HCT116 (cell line): ENCODE results near the gene ABCG1. TPM values are rescaled to one million over a fixed set of nuclear protein-coding genes. Genes with fewer than 3 reads are reported as not detected.

Experiments
- ATAC-seq: fragments of 200-7000 bp; cut with Tn5 transposase; 2 replicates; pipeline ENCODE4 v1.9.1; 2020; ENCODE audit warnings: mild to moderate bottlenecking, moderate library complexity
- BruUV-seq: library from RNA; stranded (reverse); fragments of 400-500 nt; replicated peaks from 2 replicates; lab custom pipeline; 2021; lab: Mats Ljungman, UMichigan
- CTCF ChIA-PET: fragments of 300-600 bp; sonication (Branson Sonifier 250); formaldehyde crosslinking; loops from one replicate; lab custom pipeline; 2021; ENCODE audit warnings: antibody characterized with exemption; lab: Charles Lee
- POLR2A ChIA-PET: fragments of 300-600, 350-600 bp; sonication (Branson Sonifier 250); formaldehyde crosslinking; loops from one replicate; lab custom pipeline; 2021; ENCODE audit warnings: antibody characterized with exemption; lab: Charles Lee
- RAD21 ChIA-PET, 2 experiments: fragments of 300-600 bp; sonication (Branson Sonifier 250); formaldehyde crosslinking; loops; one replicate each; lab custom pipeline; 2023; ENCODE audit warnings: low total read pairs in 2 of 2; ENCODE audit not compliant: uncharacterized antibody in 2 of 2, unreplicated experiment in 2 of 2, low non-redundant PET in 1 of 2; lab: Charles Lee
- DNase-seq: peaks from one replicate; pipeline ENCODE4 v3.0.0-alpha.2; 2010; ENCODE audit warnings: low read depth, low spot score
- H2AFZ ChIP-seq: fragments of 200-600 bp; shearing (Covaris generic), sonication (generic); 2 replicates; pipeline ENCODE4 v1.6.1; 2017; ENCODE audit warnings: low read depth, mixed run types, mixed read lengths, antibody characterized with exemption, low read length; ENCODE audit not compliant: poor library complexity, severe bottlenecking
- H3K27ac ChIP-seq: 2 replicates; pipeline ENCODE4 v1.5.1; 2012; ENCODE audit warnings: low read depth, low read length
- H3K27me3 ChIP-seq: fragments of 200-600 bp; sonication (generic); 2 replicates; pipeline ENCODE4 v1.6.1; 2016; ENCODE audit warnings: mixed run types, low read length, mixed read lengths; ENCODE audit not compliant: insufficient read depth
- H3K36me3 ChIP-seq, 2 experiments: fragments of 200-500 bp in 1 of 2; fragments of 200-600 bp in 1 of 2; sonication (Bioruptor generic) in 1 of 2; sonication (generic) in 1 of 2; 2 replicates each; pipeline versions ENCODE4 v1.5.1 to v1.6.1; 2014 to 2016; ENCODE audit warnings: low read length in 2 of 2, inconsistent platforms in 1 of 2, mixed read lengths in 1 of 2, mixed run types in 1 of 2; ENCODE audit not compliant: insufficient read depth in 2 of 2, control insufficient read depth in 1 of 2
- H3K4me1 ChIP-seq, 2 experiments: fragments of 200-600 bp in 1 of 2; sonication (generic) in 1 of 2; 2 replicates each; pipeline versions ENCODE4 v1.5.1 to v1.6.1; 2012 to 2017; ENCODE audit warnings: low read length in 2 of 2, inconsistent platforms in 1 of 2, mild to moderate bottlenecking in 1 of 2, mixed read lengths in 1 of 2, mixed run types in 1 of 2, moderate library complexity in 1 of 2; ENCODE audit not compliant: insufficient read depth in 2 of 2, control insufficient read depth in 1 of 2
- H3K4me2 ChIP-seq: fragments of 200-600 bp; sonication (generic); 2 replicates; pipeline ENCODE4 v1.6.1; 2017; ENCODE audit warnings: mixed run types, low read length, mixed read lengths
- H3K4me3 ChIP-seq, 2 experiments: fragments of 200-600 bp in 1 of 2; sonication (generic) in 1 of 2; replicated peaks in 1 of 2; 2 replicates each; pipeline ENCODE4 v1.5.1; 2011 to 2016; ENCODE audit warnings: low read length in 2 of 2, control low read depth in 1 of 2, low read depth in 1 of 2, mild to moderate bottlenecking in 1 of 2, mixed read lengths in 1 of 2, mixed run types in 1 of 2
- H3K79me2 ChIP-seq: fragments of 200-600 bp; sonication (generic); 2 replicates; pipeline ENCODE4 v1.6.1; 2017; ENCODE audit warnings: mild to moderate bottlenecking, mixed run types, low read length, moderate library complexity, mixed read lengths; ENCODE audit not compliant: insufficient read depth
- H3K9ac ChIP-seq: fragments of 200-600 bp; sonication (generic); 2 replicates; pipeline ENCODE4 v1.6.1; 2016; ENCODE audit warnings: low read length, mixed read lengths
- H3K9me2 ChIP-seq: fragments of 200-600 bp; sonication (generic), shearing (Covaris generic); 2 replicates; pipeline ENCODE4 v1.6.1; 2017; ENCODE audit warnings: mixed run types, mild to moderate bottlenecking, moderate library complexity; ENCODE audit not compliant: insufficient read depth
- H3K9me3 ChIP-seq, 2 experiments: fragments of 200-500 bp in 1 of 2; fragments of 200-600 bp in 1 of 2; sonication (Bioruptor generic) in 1 of 2; sonication (generic) in 1 of 2; 2 replicates each; pipeline ENCODE4 v1.6.1; 2014 to 2017; ENCODE audit warnings: low read length in 2 of 2, mixed read lengths in 2 of 2, inconsistent platforms in 1 of 2, low read depth in 1 of 2, mild to moderate bottlenecking in 1 of 2, mixed run types in 1 of 2, moderate library complexity in 1 of 2; ENCODE audit not compliant: control insufficient read depth in 1 of 2, insufficient read depth in 1 of 2
- H4K20me1 ChIP-seq: fragments of 200-600 bp; sonication (generic), shearing (Covaris generic); 2 replicates; pipeline ENCODE4 v1.6.1; 2017; ENCODE audit warnings: mixed run types, mild to moderate bottlenecking, moderate library complexity; ENCODE audit not compliant: insufficient read depth
- CBX3 ChIP-seq: IDR thresholded peaks from 2 replicates; pipeline ENCODE4 v1.6.1; 2012; ENCODE audit warnings: low read depth
- FOSL1 ChIP-seq: IDR thresholded peaks from 2 replicates; pipeline ENCODE4 v1.6.1; 2012; ENCODE audit warnings: low read depth
- MAX ChIP-seq: IDR thresholded peaks from 2 replicates; pipeline ENCODE4 v1.6.1; 2012
- POLR2A ChIP-seq: IDR thresholded peaks from 2 replicates; pipeline ENCODE4 v1.7.0; 2011; ENCODE audit warnings: borderline replicate concordance; ENCODE audit not compliant: insufficient read depth, insufficient read length; ENCODE audit errors: extremely low read depth
- SIN3A ChIP-seq: IDR thresholded peaks from 2 replicates; pipeline ENCODE4 v1.6.1; 2012; ENCODE audit warnings: low read depth
- ZFX ChIP-seq: fragments of 450-650 bp; IDR thresholded peaks from 2 replicates; pipeline ENCODE4 v1.6.1; 2017
- ZNF274 ChIP-seq: fragments of 200-500 bp; sonication (Bioruptor generic); IDR thresholded peaks from 2 replicates; pipeline ENCODE4 v1.6.1; 2014; ENCODE audit warnings: mild to moderate bottlenecking, low read depth, low read length, inconsistent platforms
- intact Hi-C: fragments of 100-400 bp; cut with micrococcal nuclease; formaldehyde crosslinking; loops from 2 replicates; pipeline ENCODE4 v1.10.0; 2022
- total RNA-seq: library from RNA; stranded (reverse); gene quantifications from one replicate; pipeline ENCODE4 v1.2.1, GENCODE V29; 2021; ENCODE audit not compliant: unreplicated experiment
- TF ChIP-seq, protein P1 (sequence below): IDR thresholded peaks from 2 replicates; pipeline ENCODE4 v1.6.1; 2011; ENCODE audit warnings: mild to moderate bottlenecking, low read length, moderate library complexity; ENCODE audit not compliant: insufficient replicate concordance; ENCODE audit errors: extremely low read depth

The ABCG1 gene
- total RNA-seq, 1 experiment from 2014 or later, result 1.6 TPM

DNA sequence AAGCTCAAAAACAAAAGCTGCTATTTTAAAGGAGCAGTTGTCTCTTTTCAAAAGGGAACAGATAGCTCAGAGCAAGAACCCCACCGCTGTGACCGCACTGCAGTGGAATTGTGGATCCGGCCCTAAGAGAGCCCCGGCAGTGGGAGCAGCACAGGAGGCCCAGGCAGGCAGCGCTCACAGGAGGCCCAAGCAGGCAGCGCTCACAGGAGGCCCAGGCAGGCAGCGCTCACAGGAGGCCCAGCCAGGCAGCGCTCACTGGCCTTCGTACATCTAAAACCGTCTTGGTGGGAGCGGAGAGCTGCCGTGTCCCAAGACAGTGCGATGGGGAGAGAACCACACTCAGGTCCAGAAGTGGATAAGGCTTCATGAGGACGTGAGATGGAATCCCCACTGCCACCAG is 92.2 kb downstream of the ABCG1 start:
- POLR2A ChIA-PET, result no interaction called here
- Histone ChIP-seq H3K4me3 (no peak overlapping the region), H3K4me2 (no peak overlapping the region), H3K27ac (no peak overlapping the region), H3K9me2 (no peaks in the 10 kb centered on the region), H3K9me3 (no peaks in the 10 kb centered on the region), H3K36me3 (no peaks in the 10 kb centered on the region), H3K9ac (no peak overlapping the region), H3K79me2 (no peaks in the 10 kb centered on the region), H2AFZ (no peak overlapping the region), H3K4me1 (peaks cover 0 to 5% of the 10 kb centered on the region in 2 experiments; a peak in 1 of 4 replicates), H4K20me1 (no peaks in the 10 kb centered on the region), H3K27me3 (no peaks in the 10 kb centered on the region)
- ATAC-seq, result no peak
- no peak for TF ChIP-seq MAX
- no peak for TF ChIP-seq ZFX
- TF ChIP-seq CBX3, result no peak
- no peak for TF ChIP-seq ZNF274
- no TSS peak for BruUV-seq
- RAD21 ChIA-PET, result no interaction called here
- intact Hi-C loops, result no loop called here
- CTCF ChIA-PET, result interaction anchor here (1.0 to 2.1 kb wide), 6 partner anchors 8 to 194 kb away, joined by 3 to 8 read pairs (median 6); no protein-coding TSS in a partner anchor
- DNase-seq, result no peak

- no peaks in the 10 kb centered on the region for H3K79me2 ChIP-seq
- H2AFZ ChIP-seq, result no peak overlapping the region
- no peaks in the 10 kb centered on the region for H3K9me3 ChIP-seq
- TF ChIP-seq MAX, result no peak
- no peak for TF ChIP-seq FOSL1
- TF ChIP-seq, protein P1, sequence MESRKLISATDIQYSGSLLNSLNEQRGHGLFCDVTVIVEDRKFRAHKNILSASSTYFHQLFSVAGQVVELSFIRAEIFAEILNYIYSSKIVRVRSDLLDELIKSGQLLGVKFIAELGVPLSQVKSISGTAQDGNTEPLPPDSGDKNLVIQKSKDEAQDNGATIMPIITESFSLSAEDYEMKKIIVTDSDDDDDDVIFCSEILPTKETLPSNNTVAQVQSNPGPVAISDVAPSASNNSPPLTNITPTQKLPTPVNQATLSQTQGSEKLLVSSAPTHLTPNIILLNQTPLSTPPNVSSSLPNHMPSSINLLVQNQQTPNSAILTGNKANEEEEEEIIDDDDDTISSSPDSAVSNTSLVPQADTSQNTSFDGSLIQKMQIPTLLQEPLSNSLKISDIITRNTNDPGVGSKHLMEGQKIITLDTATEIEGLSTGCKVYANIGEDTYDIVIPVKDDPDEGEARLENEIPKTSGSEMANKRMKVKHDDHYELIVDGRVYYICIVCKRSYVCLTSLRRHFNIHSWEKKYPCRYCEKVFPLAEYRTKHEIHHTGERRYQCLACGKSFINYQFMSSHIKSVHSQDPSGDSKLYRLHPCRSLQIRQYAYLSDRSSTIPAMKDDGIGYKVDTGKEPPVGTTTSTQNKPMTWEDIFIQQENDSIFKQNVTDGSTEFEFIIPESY, result no peak
- TF ChIP-seq SIN3A, result no peak
- no peak for TF ChIP-seq POLR2A
- CTCF ChIA-PET, result no interaction called here
- no peaks in the 10 kb centered on the region for H4K20me1 ChIP-seq
- BruUV-seq, result no TSS peak
- H3K9ac ChIP-seq, result no peak overlapping the region
- no peak overlapping the region for H3K4me2 ChIP-seq
- no peaks in the 10 kb centered on the region for H3K9me2 ChIP-seq
- no peak overlapping the region for H3K27ac ChIP-seq
- POLR2A ChIA-PET, result no interaction called here
- H3K36me3 ChIP-seq, result no peaks in the 10 kb centered on the region
- no peak overlapping the region for H3K4me3 ChIP-seq
- DNase-seq (no peak), ATAC-seq (no peak)
- RAD21 ChIA-PET, result no interaction called here
- H3K27me3 ChIP-seq, result no peaks in the 10 kb centered on the region
- intact Hi-C loops, result no loop called here
- peaks cover 0 to 5% of the 10 kb centered on the region in 2 experiments; a peak in 1 of 4 replicates for H3K4me1 ChIP-seq
These were observed 93.1 kb downstream of the ABCG1 start for GRCh38 chr21:42311816-42312625.
